GM12872 (cell line): Measurements from ENCODE around the gene CUL7.

Source experiments
- TF ChIP-seq, protein P1 (sequence below): IDR thresholded peaks from 3 replicates; pipeline ENCODE4 v1.5.1; 2011; ENCODE audit warnings: low read depth, mild to moderate bottlenecking, low read length, moderate library complexity; ENCODE audit not compliant: insufficient read depth

CUL7 gene

DNA sequence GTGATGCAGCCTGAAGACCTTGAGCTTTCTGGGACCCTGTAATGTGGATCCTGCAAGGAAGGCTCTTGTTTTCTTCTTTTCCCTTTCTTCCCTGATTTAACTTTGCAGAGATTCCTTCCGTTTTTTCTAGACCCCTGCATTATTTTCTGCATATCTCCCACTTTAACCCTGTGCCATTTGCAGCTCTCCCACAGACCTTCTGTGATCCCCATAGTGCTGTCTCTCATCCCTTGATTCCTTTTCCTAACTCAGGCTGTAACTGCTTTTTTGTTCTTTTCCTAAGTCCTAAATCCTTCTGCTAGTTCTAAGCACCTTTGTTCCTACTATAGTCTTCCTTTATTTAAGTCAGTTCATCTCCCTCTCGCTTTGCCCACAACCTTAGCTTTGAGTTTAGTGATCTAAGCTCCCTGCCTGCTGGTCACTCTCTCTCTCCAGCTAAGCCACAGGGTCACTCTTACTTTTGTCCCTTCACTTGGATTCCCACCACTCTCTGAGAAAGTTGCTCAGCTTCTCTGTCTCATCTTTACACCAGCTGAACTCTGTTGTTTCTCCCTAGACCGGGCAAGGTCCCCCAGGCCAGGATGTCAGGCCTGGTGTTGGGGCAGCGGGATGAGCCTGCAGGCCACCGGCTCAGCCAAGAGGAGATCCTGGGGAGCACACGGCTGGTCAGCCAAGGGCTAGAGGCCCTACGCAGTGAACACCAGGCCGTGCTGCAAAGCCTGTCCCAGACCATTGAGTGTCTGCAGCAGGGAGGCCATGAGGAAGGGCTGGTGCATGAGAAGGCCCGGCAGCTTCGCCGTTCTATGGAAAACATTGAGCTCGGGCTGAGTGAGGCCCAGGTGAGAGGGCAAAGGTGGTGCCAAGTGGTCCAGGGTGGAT, 7.3 kb upstream of the CUL7 start:
- TF ChIP-seq, protein P1, sequence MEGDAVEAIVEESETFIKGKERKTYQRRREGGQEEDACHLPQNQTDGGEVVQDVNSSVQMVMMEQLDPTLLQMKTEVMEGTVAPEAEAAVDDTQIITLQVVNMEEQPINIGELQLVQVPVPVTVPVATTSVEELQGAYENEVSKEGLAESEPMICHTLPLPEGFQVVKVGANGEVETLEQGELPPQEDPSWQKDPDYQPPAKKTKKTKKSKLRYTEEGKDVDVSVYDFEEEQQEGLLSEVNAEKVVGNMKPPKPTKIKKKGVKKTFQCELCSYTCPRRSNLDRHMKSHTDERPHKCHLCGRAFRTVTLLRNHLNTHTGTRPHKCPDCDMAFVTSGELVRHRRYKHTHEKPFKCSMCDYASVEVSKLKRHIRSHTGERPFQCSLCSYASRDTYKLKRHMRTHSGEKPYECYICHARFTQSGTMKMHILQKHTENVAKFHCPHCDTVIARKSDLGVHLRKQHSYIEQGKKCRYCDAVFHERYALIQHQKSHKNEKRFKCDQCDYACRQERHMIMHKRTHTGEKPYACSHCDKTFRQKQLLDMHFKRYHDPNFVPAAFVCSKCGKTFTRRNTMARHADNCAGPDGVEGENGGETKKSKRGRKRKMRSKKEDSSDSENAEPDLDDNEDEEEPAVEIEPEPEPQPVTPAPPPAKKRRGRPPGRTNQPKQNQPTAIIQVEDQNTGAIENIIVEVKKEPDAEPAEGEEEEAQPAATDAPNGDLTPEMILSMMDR, result no peak

DNA sequence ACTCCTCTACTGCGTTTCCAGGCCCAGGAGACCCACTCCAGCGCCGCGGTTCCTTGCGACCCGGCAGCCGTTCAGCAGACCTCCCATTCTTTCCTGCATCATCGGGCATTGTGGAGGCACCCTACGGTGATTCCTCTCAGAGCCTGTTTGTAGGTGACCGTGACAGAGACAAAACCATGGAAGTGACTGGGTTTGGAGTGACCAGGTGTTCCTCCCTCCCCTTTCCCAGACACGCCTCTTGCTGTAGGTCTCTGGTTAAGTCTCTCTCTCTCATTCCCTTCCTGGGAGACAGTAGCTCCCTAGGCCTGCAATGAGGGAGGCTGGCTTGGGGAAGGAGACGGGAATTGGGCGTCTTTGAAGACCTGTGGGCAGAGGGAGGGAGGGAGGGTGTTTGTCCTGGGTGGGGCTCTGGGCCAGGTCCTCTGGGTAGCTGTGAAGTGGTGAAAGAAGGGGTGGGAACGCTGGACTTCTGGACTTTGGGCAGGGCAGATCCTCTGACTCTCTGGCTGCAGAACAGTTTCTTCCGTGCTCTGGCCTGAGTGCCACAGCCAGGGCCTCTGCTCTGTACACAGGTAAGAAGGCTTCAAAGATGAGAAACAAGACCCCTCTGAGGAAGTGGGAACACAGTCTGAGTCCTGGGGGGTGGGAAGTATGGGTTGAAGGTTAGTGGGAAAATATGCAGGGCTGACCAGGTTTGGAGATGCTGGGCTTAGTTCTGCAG, 6.5 kb upstream of the CUL7 start:
- TF ChIP-seq, protein P1, result no peak

DNA sequence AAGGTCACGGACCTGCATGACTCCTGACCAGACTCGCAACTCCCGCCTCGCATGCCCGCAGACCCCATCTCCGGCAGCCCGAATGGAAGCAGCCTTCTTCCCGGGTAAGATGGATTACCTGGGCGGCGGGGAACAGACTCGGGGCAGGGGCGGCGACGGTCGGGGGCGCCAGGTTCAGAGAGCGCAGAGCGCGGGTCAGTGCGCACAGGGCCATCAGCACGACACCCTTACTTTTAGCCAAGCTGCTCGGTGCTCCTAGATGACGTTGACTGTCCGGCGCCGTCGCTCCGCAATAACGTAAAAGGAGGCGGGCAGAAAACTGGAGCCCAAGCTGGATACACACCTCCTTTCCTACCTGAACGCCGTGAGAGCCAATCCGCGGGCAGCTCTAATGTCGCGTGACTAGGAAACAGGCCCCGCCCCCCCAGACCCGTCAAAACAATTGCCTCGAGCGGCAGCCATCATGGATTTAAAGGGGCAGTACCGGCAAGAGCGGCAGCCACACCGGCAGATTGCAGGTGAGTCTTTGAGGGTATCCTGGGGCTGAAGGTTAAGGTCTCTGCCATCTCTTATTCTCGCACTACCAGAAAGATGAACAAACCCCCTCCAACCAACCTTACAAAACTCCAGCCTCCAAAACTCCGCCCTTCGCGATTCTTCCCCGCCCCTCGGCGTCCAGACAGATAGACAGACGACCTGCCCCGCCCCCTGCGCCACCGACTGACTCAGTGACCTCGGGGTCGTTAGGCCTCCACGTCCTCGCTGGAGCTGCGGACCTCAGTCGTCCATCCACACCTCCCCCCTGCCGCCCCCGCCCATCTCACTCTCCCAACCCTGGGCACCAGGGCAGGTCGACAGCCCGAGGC, 5.8 kb upstream of the CUL7 start, which contains the start of the genes KLC4 and MRPL2:
Gene KLC4 (plus strand): TSS at position 464 of the 866 bp plus-strand sequence. CDS start 1,705 bp downstream, outside the sequence.
Gene MRPL2 (minus strand): TSS at position 267 of the 866 bp plus-strand sequence. CDS start 53 bp downstream, at position 214.
- TF ChIP-seq, protein P1, result no peak

DNA sequence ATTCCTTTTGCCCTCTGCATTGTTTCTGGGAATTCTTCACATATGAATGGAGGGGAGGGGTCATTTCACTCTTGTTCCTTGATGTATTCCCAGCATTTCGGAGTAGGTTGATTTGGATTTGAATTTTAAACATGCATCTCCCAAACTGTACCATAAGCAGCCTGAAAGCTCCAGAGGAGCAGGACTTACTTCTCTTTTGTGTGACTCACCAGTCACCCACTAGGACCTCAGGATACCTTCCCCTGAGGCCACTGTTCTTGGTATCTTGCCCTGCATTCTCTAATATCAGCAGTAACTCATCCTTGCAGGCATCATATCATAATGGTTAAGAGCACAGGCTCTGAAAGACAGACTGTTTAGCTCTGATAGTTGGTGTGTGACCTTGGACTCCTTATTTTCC, 4.9 kb upstream of the CUL7 start:
- TF ChIP-seq, protein P1, result no peak

DNA sequence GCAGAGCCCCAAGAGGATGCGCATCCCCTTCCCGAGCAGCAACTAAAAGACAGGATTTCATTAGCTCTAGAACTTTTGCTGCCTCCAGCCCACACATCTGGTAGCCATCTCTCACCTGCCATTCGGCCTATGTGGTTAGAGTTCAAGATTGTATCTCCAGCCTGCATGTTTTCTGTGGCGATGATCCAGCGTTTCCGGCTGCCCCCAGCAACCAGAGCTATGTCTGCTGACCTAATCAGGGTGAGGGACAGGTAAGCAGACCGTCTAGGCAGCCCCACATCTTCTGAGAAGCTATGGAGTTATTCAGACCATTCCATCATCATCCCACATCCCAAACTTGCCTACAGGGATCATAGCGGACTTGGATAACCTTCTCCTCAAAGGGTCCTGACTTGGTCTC, 2.3 kb upstream of the CUL7 start:
- TF ChIP-seq, protein P1, result no peak

DNA sequence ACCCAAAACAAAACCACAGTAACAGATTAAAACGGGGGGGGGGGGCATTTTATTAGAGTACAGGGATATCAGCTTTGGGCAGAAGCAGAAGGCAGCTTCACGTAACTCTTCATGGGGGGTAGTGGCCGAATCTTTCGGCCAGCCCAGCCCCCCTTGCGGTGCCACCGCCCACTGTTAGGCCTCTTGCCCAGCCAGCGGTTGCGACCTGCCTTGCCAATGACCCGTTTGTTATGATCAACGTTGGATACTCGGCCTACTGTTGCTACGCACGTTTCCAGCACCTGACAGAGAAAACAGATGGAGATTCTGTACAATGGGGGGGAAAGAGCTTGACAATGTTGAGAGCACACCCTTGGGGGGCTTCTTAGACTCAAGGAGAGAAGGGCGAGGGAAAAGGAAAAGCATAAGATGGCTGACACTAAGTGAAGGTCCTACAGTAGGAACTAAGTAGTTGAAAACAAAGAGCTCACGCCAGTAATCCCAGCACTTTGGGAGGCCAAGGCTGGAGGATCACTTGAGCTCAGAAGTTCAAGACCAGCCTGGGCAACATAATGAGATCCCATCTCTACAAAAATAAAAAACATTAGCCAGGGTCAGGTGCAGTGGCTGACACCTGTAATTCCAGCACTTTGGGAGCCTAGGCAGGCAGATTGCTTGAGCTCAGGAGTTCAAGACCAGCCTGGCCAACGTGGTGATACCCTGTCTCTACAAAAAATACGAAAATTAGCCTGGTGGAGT, 724 bp upstream of the CUL7 start:
- TF ChIP-seq, protein P1, result no peak
